OCI-LY1 (cell line): ENCODE results near the gene LTBP1.

Source experiments
- CTCF ChIP-seq: fragments of 200-600 bp; sonication (generic), shearing (Covaris generic); IDR thresholded peaks from 2 replicates; pipeline ENCODE4 v1.5.1; 2017; ENCODE audit warnings: mild to moderate bottlenecking, antibody characterized with exemption, low read length, moderate library complexity, mixed read lengths
- EZH2 ChIP-seq: fragments of 200-600 bp; sonication (generic), shearing (Covaris generic); IDR thresholded peaks from 2 replicates; pipeline ENCODE4 v1.8.0; 2017; ENCODE audit warnings: borderline replicate concordance, mixed run types, mild to moderate bottlenecking, antibody characterized with exemption, low read length, moderate library complexity, mixed read lengths

GRCh38 chr2:33313039-33313438 lies 366.3 kb downstream of the LTBP1 start:
- TF ChIP-seq CTCF (no peak), EZH2 (no peak)
